Gastrocnemius medialis (tissue), 4 donors: ENCODE data around the gene ZBTB7C. TPM values are rescaled to one million over a fixed set of nuclear protein-coding genes. Genes with fewer than 3 reads are reported as not detected.

Experiments used
- ATAC-seq, 2 donors: fragments of 150-250 bp; one replicate each; pipeline ENCODE4 v1.9.1; 2016
- DNase-seq, 2 donors: peaks; one replicate each; pipeline ENCODE4 v3.0.0-alpha.2; 2019
- H3K27ac ChIP-seq, 4 donors: fragments of 200-600 bp; sonication (generic); 1 replicate in 1 of 4; 2 replicates in 3 of 4; pipeline ENCODE4 v1.5.1; 2016 to 2018; ENCODE audit warnings: mild to moderate bottlenecking in 2 of 4, moderate library complexity in 1 of 4
- H3K27me3 ChIP-seq, 3 donors: fragments of 200-600 bp; sonication (generic) in 2 of 3; 1 replicate in 1 of 3; 2 replicates in 2 of 3; pipeline versions ENCODE4 v1.5.1 to v1.6.0; 2016 to 2019; ENCODE audit warnings: mild to moderate bottlenecking in 1 of 3, moderate library complexity in 1 of 3
- H3K36me3 ChIP-seq, 2 donors: fragments of 200-600 bp; sonication (generic) in 1 of 2; one replicate each; pipeline ENCODE4 v1.5.1; 2017 to 2018
- H3K4me1 ChIP-seq, 2 donors: fragments of 200-600 bp; sonication (generic) in 1 of 2; one replicate each; pipeline ENCODE4 v1.5.1; 2016 to 2017; ENCODE audit warnings: mild to moderate bottlenecking in 2 of 2
- H3K4me3 ChIP-seq, 4 donors: fragments of 200-600 bp; sonication (generic) in 3 of 4; 1 replicate in 1 of 4; 2 replicates in 3 of 4; pipeline ENCODE4 v1.5.1; 2016 to 2019; ENCODE audit warnings: mild to moderate bottlenecking in 2 of 4
- H3K9me3 ChIP-seq, 3 donors: fragments of 200-600 bp; sonication (generic) in 2 of 3; 1 replicate in 1 of 3; 2 replicates in 2 of 3; pipeline ENCODE4 v1.5.1; 2016 to 2019
- POLR2A ChIP-seq, 2 donors: fragments of 450-650 bp; IDR thresholded peaks; one replicate each; pipeline ENCODE4 v1.6.1; 2017; ENCODE audit warnings: antibody characterized with exemption in 2 of 2, mild to moderate bottlenecking in 2 of 2, moderate library complexity in 2 of 2
- in situ Hi-C, 4 donors: fragments of 200-750 bp; cut with MboI; loops; one replicate each; pipeline versions ENCODE4 v1.15.0 to v1.8.0; 2017; ENCODE audit warnings: low sequenced_read_pairs in 4 of 4
- intact Hi-C: fragments of 100-400 bp; cut with DNase I; formaldehyde crosslinking; loops from one replicate; pipeline ENCODE4 v1.15.1; 2023; ENCODE audit warnings: low total_unique reads
- total RNA-seq, 4 donors: library from RNA; depleted of rRNA; stranded (reverse); fragments of >200 nt; gene quantifications; one replicate each; pipeline versions ENCODE4 v1.1.0 to v1.2.3, GENCODE V29; 2016
- TF ChIP-seq, protein P1 (sequence below), 5 experiments: fragments of 450-650 bp in 3 of 5; fragments of 200-600 bp in 2 of 5; sonication (generic) in 2 of 5; IDR thresholded peaks in 4 of 5; conservative IDR thresholded peaks in 1 of 5; 1 replicate in 4 of 5; 2 replicates in 1 of 5; pipeline ENCODE4 v1.5.1; 2016 to 2019; ENCODE audit warnings: antibody characterized with exemption in 5 of 5, mild to moderate bottlenecking in 3 of 5, moderate library complexity in 3 of 5

ZBTB7C gene
- total RNA-seq, 4 donors from 2014 or later: 0.53 to 12.3 (median 1.1) TPM

DNA sequence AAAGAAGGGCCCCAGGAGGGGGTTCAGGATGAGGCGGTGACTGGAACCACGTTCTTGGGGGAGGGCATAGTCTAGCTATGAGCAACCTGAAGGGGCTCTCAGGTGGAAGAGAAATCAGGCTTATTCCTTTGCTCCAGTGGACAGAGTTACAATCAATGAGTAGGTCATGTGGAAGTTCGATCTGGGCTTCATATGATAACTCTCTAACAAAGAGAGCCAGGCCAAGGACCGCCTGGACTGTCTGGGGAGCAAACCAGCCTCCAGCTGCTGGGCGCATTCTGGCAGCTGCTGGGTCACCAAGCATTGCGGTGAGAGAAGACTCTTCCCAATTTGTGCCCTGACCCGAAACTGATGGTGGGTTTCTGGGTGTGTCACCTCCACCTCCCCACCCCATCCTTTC, 298.4 kb downstream of the ZBTB7C start:
- Histone ChIP-seq H3K36me3 (no peaks in the 10 kb centered on the region), H3K9me3 (no peaks in the 10 kb centered on the region), H3K4me1 (no peaks in the 10 kb centered on the region), H3K27me3 (no peaks in the 10 kb centered on the region), H3K4me3 (no peak overlapping the region), H3K27ac (no peak overlapping the region)
- intact Hi-C loops (no loop called here), in situ Hi-C loops (loop anchor here in 1 of 4 donors (25.0 kb wide), 1 partner anchor 102 kb away; no protein-coding TSS in a partner anchor)
- DNase-seq: no peak
- ATAC-seq: no peak
- no peak for TF ChIP-seq POLR2A (IDR thresholded peaks at IDR 0.05)
- TF ChIP-seq, protein P1, sequence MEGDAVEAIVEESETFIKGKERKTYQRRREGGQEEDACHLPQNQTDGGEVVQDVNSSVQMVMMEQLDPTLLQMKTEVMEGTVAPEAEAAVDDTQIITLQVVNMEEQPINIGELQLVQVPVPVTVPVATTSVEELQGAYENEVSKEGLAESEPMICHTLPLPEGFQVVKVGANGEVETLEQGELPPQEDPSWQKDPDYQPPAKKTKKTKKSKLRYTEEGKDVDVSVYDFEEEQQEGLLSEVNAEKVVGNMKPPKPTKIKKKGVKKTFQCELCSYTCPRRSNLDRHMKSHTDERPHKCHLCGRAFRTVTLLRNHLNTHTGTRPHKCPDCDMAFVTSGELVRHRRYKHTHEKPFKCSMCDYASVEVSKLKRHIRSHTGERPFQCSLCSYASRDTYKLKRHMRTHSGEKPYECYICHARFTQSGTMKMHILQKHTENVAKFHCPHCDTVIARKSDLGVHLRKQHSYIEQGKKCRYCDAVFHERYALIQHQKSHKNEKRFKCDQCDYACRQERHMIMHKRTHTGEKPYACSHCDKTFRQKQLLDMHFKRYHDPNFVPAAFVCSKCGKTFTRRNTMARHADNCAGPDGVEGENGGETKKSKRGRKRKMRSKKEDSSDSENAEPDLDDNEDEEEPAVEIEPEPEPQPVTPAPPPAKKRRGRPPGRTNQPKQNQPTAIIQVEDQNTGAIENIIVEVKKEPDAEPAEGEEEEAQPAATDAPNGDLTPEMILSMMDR (IDR thresholded peaks at IDR 0.05 in 4 of 5, conservative IDR thresholded peaks at IDR 0.05 in 1 of 5): no peak

DNA sequence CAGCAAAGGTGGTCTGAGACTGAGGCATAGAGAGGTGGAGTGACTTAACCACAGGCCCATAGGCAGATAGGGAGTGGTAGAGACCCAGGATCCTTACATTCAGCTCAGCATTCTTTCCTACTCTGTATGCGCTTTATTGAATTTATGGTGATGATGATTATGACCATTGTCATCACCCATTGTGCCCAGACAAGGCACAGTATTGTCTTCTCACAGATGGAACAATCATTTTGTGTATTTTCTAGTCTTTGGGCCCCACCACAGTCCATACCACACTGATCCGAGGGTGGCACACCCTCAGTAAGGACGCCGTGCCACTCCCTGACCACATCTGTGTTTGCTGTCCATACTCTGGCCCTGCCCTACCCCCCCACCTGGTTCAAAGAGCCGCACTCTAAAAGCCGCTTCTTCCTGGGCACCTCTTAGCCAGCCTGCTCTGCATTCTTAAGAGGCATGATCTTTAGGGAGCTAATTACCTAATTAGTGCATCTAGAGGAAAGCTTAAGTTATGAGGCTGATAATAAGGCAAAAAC, 299.2 kb downstream of the ZBTB7C start:
- no peak for TF ChIP-seq POLR2A (IDR thresholded peaks at IDR 0.05)
- TF ChIP-seq, protein P1 (IDR thresholded peaks at IDR 0.05 in 4 of 5, conservative IDR thresholded peaks at IDR 0.05 in 1 of 5): no peak
- Histone ChIP-seq H3K27me3 (no peaks in the 10 kb centered on the region), H3K36me3 (no peaks in the 10 kb centered on the region), H3K4me3 (no peak overlapping the region), H3K4me1 (no peaks in the 10 kb centered on the region), H3K27ac (no peak overlapping the region), H3K9me3 (no peaks in the 10 kb centered on the region)
- in situ Hi-C loops (loop anchor here in 1 of 4 donors (25.0 kb wide), 1 partner anchor 102 kb away; no protein-coding TSS in a partner anchor), intact Hi-C loops (no loop called here)
- ATAC-seq: no peak
- DNase-seq: no peak

DNA sequence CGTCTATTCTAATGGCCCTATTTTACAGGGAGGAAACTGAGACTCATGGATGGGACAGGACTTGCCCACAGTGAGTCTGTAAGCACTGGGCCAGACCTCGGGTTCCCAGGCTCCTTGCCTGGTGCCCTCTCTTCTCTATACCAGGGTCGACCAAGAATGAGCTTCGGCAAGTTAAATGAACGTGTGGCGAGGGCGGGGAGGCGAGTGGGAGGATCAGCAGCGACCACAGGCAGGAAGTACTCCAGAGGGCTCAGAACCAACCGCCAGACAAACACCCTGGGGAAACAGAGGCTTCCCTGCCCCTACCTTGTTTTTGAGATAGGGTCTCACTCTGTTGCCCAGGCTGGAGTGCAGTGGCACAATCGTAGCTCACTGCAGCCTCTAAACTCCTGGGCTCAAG, 301.0 kb downstream of the ZBTB7C start:
- no peak for ATAC-seq

DNA sequence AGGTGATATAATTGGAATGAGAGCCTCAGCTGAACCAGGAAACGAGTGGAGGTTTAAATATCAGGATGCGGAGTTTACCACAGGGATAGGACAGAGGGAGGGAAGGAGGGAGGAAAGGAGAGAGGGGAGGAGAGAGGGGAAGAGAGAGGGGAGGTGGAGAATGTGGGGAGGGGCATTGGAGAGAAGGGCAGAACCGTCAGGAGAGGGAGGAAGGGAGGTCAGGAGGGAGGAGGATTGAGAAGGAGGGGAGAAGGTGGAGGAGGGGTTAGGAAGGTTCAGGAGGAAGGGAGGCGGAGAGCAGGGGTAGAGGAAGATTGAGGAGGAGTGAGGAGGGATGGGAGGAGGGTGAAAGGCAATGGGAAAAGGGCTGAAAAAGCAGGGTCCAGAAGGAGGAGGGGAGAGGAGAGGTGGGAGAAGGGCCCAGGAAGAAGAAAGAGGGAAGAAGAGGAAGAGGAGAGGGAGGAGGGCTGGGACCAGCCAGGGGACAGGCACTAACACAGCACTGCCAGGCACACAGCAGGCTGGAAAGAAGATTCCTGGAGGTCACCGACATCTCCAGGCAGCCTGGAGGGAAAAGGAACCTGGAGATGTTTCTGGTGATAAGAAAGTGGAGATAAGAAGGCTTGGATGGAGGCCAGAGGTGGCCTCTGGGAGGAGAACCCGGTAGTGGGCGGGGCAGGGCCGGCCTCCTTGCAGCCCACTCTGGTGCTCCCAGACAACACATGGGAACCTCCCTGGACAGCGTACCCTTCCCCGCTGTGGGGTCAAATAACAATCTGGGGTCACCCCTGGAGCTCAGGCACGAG, 302.0 kb downstream of the ZBTB7C start:
- Histone ChIP-seq H3K4me3 (no peak overlapping the region), H3K9me3 (no peaks in the 10 kb centered on the region), H3K27ac (no peak overlapping the region), H3K4me1 (no peaks in the 10 kb centered on the region), H3K27me3 (no peaks in the 10 kb centered on the region), H3K36me3 (no peaks in the 10 kb centered on the region)
- intact Hi-C loops (no loop called here), in situ Hi-C loops (loop anchor here in 1 of 4 donors (25.0 kb wide), 1 partner anchor 105 kb away; no protein-coding TSS in a partner anchor)
- ATAC-seq (no peak), DNase-seq (no peak)
- no peak for TF ChIP-seq POLR2A (IDR thresholded peaks at IDR 0.05)

More for the DNA sequence above, 301.0 kb downstream of the ZBTB7C start:
- Histone ChIP-seq H3K27me3 (no peaks in the 10 kb centered on the region), H3K4me1 (no peaks in the 10 kb centered on the region), H3K36me3 (no peaks in the 10 kb centered on the region), H3K27ac (no peak overlapping the region), H3K4me3 (no peak overlapping the region), H3K9me3 (no peaks in the 10 kb centered on the region)
- intact Hi-C loops (no loop called here), in situ Hi-C loops (loop anchor here in 1 of 4 donors (25.0 kb wide), 1 partner anchor 104 kb away; no protein-coding TSS in a partner anchor)
- no peak for DNase-seq
- TF ChIP-seq, protein P1 (IDR thresholded peaks at IDR 0.05 in 4 of 5, conservative IDR thresholded peaks at IDR 0.05 in 1 of 5): no peak
- no peak for TF ChIP-seq POLR2A (IDR thresholded peaks at IDR 0.05)

DNA sequence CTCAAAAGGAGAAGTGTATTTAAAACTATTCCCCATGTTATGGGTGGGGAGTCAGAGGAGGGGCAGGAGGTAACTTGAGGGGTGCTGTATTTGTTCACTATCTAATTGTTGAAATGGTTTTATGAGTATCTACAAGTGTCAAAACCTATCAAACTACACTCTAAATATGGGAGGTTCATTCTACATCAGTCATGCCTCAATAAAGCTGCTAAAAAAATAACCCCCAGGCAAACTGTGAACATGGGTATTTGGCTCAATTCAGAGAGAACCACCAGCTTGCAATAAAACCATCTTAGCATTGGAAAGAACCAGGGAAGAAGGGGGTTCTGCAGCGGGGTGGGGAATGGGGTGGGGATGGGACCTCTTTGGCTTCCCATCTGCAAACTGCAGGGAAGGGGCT, 302.7 kb downstream of the ZBTB7C start:
- Histone ChIP-seq H3K4me1 (no peaks in the 10 kb centered on the region), H3K27ac (no peak overlapping the region), H3K36me3 (no peaks in the 10 kb centered on the region), H3K4me3 (no peak overlapping the region), H3K27me3 (no peaks in the 10 kb centered on the region), H3K9me3 (no peaks in the 10 kb centered on the region)
- TF ChIP-seq POLR2A (IDR thresholded peaks at IDR 0.05): no peak
- TF ChIP-seq, protein P1 (IDR thresholded peaks at IDR 0.05 in 4 of 5, conservative IDR thresholded peaks at IDR 0.05 in 1 of 5): no peak
- no peak for ATAC-seq
- DNase-seq: no peak
- in situ Hi-C loops (loop anchor here in 1 of 4 donors (25.0 kb wide), 1 partner anchor 106 kb away; no protein-coding TSS in a partner anchor), intact Hi-C loops (no loop called here)
